MG63 (cell line): Measurements from ENCODE around the gene NTM. TPM values are rescaled to one million over a fixed set of nuclear protein-coding genes. Genes with fewer than 3 reads are reported as not detected.

Experiments used
- DNase-seq: peaks from one replicate; pipeline ENCODE4 v3.0.0-alpha.2; 2020
- H3K27me3 ChIP-seq: fragments of 250-450 bp; sonication (Bioruptor Pico); 2 replicates; pipeline ENCODE4 v1.5.1; 2020; ENCODE audit warnings: mild to moderate bottlenecking, moderate library complexity
- H3K36me3 ChIP-seq: fragments of 250-450 bp; sonication (Bioruptor Pico); 2 replicates; pipeline ENCODE4 v1.5.1; 2020; ENCODE audit warnings: mild to moderate bottlenecking, moderate library complexity
- H3K4me3 ChIP-seq: fragments of 250-450 bp; sonication (Bioruptor Pico); 2 replicates; pipeline ENCODE4 v1.5.1; 2020; ENCODE audit warnings: mild to moderate bottlenecking, moderate library complexity
- H3K9me3 ChIP-seq: fragments of 250-450 bp; sonication (Bioruptor Pico); 2 replicates; pipeline ENCODE4 v1.5.1; 2020; ENCODE audit warnings: mild to moderate bottlenecking, moderate library complexity
- total RNA-seq: library from RNA; depleted of rRNA; stranded (reverse); fragments of >200 nt; shearing (Covaris generic); gene quantifications from 2 replicates; pipeline ENCODE4 v1.2.3, GENCODE V29; 2014; ENCODE audit warnings: low replicate concordance

Gene NTM
- total RNA-seq, 1 experiment from 2014 or later: 4.0 TPM

DNA sequence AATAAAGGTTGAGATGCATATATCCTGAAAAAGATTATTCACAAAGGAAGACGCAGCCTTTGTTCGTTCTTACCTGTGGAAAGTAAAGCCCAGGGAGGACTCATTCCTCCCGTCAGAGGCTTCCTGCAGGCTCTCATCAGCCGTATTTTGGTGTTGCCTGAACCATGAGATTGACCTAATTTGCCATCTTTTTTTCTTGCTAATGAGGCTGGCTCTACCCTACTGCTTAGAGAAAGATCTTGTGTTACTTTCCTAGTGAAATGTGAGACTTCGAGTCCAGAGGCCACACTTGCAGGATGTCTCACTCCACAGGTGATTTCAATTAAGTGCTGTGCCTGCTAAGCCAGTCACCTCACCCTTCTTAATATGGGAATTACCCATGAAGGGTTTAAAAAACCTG is 269.9 kb downstream of the NTM start:
- Histone ChIP-seq H3K4me3 (no peak overlapping the region), H3K27me3 (no peaks in the 10 kb centered on the region), H3K9me3 (no peaks in the 10 kb centered on the region), H3K36me3 (no peaks in the 10 kb centered on the region)
- no peak for DNase-seq

GRCh38 chr11:131642756-131643531 is 272.5 kb downstream of the NTM start:
- H3K36me3 ChIP-seq: no peaks in the 10 kb centered on the region
- H3K4me3 ChIP-seq: no peak overlapping the region
- H3K27me3 ChIP-seq: no peaks in the 10 kb centered on the region
- no peak for DNase-seq
- H3K9me3 ChIP-seq: no peaks in the 10 kb centered on the region

- H3K27me3 ChIP-seq: no peaks in the 10 kb centered on the region
- no peak overlapping the region for H3K4me3 ChIP-seq
- DNase-seq: no peak
- H3K9me3 ChIP-seq: no peaks in the 10 kb centered on the region
- no peaks in the 10 kb centered on the region for H3K36me3 ChIP-seq
Observed at GRCh38 chr11:131644204-131644795, 273.9 kb downstream of the NTM start.

GRCh38 chr11:131645237-131645636 is 274.8 kb downstream of the NTM start:
- no peak for DNase-seq
- Histone ChIP-seq H3K27me3 (no peaks in the 10 kb centered on the region), H3K4me3 (no peak overlapping the region), H3K9me3 (no peaks in the 10 kb centered on the region), H3K36me3 (no peaks in the 10 kb centered on the region)

GRCh38 chr11:131649856-131650255 is 279.4 kb downstream of the NTM start:
- no peaks in the 10 kb centered on the region for H3K36me3 ChIP-seq
- no peak for DNase-seq
- H3K4me3 ChIP-seq: no peak overlapping the region
- H3K9me3 ChIP-seq: no peaks in the 10 kb centered on the region
- no peaks in the 10 kb centered on the region for H3K27me3 ChIP-seq

- Histone ChIP-seq H3K4me3 (no peak overlapping the region), H3K36me3 (no peaks in the 10 kb centered on the region), H3K9me3 (no peaks in the 10 kb centered on the region), H3K27me3 (no peaks in the 10 kb centered on the region)
- no peak for DNase-seq
Observed at GRCh38 chr11:131652231-131652630, 281.8 kb downstream of the NTM start.

DNA sequence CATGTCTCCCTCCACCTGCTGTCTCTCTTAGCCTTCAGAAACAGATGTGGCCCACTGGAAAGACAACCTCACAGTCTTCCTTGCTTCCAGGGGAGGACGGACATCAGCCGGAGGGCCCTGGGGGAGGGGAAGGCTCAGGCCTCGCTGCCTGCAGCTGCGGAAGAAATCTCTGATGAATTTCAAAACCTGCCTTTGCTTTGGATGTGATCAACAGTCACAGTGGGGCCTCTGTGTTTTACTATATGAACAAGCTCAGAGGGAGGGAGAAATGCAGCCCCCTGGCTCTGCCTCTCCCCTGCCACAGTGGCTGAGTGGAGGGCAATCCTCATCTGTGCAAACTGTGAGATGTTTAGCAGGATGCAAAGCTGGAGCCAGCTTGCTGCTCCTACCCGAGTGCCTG is 282.8 kb downstream of the NTM start:
- H3K9me3 ChIP-seq: no peaks in the 10 kb centered on the region
- H3K36me3 ChIP-seq: no peaks in the 10 kb centered on the region
- H3K4me3 ChIP-seq: no peak overlapping the region
- H3K27me3 ChIP-seq: no peaks in the 10 kb centered on the region
- DNase-seq: no peak

DNA sequence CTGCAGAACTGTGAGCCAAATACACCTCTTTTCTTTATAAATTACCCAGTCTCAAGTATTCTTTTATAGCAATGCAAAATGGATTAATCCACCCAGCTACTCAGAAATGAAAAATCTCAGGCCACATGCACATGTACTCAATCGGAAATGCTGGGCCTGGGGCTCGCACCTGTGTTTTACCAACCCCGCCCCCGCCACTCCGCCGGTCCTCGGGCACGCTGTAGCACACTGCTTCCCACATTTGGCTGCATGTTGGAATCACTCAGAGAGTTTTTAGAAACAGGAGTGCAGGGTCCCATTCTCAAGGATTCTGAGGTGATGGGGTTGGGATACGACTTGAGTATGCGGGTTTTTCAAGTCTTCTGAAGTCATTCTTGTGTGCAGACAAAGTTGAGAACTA is 284.4 kb downstream of the NTM start:
- no peak for DNase-seq
- Histone ChIP-seq H3K4me3 (no peak overlapping the region), H3K27me3 (no peaks in the 10 kb centered on the region), H3K9me3 (no peaks in the 10 kb centered on the region), H3K36me3 (no peaks in the 10 kb centered on the region)

DNA sequence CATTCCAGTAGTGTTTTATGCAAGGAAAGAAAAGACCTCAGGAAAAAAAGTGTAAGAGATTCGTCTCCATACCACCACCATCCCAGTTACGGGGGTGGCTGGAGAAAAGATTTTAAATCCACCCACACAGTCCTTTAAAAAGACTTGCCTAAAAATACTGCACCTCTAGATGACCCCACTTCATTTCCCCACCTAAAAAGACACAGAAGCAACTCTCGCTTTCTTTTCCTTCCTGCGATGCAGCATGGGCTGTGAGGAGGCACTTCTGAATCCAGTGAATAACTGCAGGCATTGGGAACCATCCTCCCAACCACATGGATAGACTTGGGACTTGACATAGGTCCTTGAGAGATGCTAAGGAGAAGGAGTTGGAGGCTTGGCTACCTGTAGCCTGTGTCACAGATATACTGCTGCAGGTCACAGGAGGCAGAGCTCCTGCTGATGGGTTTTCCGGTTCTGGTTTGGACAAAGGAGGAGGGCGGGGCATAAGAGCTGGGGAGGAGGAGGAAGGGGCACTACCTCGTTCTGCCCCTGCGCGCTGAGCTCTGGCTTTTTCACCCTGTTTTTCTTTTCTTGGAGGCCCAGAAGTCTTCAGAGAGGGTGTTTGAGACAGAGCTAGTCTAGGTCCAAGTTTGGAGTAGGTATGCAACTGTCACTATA is 285.9 kb downstream of the NTM start:
- Histone ChIP-seq H3K4me3 (no peak overlapping the region), H3K27me3 (no peaks in the 10 kb centered on the region), H3K36me3 (no peaks in the 10 kb centered on the region), H3K9me3 (no peaks in the 10 kb centered on the region)
- no peak for DNase-seq

GRCh38 chr11:131656839-131657211 is 286.4 kb downstream of the NTM start:
- Histone ChIP-seq H3K4me3 (no peak overlapping the region), H3K36me3 (no peaks in the 10 kb centered on the region), H3K9me3 (no peaks in the 10 kb centered on the region), H3K27me3 (no peaks in the 10 kb centered on the region)
- DNase-seq: no peak

DNA sequence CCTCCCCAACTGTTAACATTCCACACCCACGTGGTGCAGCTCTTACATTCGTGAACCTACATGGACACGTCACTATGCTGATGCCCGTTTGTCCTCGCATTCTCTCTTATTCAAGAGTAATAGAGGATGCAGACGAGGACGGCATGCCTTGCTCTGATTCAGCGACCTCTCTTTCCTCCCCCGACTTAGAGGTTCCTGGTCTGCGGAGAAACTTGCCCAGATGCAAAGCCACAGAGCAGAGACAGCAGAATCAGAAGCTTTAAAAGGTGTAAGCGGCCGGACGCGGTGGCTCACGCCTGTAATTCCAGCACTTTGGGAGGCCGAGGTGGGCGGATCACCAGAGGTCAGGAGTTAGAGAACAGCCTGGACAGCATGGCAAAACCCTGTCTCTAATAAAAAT is 288.0 kb downstream of the NTM start:
- DNase-seq: no peak
- no peaks in the 10 kb centered on the region for H3K27me3 ChIP-seq
- H3K4me3 ChIP-seq: no peak overlapping the region
- no peaks in the 10 kb centered on the region for H3K36me3 ChIP-seq
- no peaks in the 10 kb centered on the region for H3K9me3 ChIP-seq

DNA sequence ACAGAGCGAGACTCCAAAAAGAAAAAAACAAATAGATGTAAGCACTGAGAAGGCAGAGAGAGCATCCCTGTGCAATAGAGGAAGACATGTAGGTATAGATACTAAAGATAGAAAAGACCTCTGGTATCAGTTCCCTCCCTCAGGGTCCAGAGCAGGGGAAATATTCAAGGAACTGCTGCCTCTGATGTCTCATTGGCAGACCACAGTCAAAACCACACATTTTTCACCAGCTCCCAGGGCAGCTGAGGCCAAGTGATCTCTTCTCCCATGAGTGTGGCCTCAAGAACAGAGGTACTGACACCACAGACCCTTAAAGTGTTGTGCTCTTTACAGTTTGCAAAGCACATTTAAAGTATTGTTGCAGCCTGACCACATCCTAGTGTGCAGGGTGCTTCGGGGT is 288.5 kb downstream of the NTM start:
- DNase-seq: no peak
- H3K27me3 ChIP-seq: no peaks in the 10 kb centered on the region
- H3K36me3 ChIP-seq: no peaks in the 10 kb centered on the region
- no peak overlapping the region for H3K4me3 ChIP-seq
- H3K9me3 ChIP-seq: no peaks in the 10 kb centered on the region

DNA sequence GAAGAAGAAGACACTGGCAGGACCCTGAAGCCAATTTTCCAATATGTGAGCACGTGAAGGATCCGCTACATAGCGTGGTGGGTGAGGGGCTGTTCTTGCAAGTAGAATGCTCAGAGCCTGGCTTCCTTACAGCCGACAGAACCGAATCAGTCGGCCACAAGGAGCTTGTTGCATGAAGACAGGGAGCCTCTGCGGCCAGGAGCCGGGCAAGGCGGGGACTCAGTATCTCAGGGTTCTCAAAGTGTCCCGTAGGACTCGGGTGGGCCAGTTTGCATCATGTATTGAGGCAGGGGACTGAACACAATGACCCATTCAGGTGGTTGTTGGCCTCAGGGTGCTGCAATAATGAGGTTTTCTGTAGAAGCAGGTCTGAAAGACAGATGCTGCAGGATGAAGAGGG is 289.5 kb downstream of the NTM start:
- H3K4me3 ChIP-seq: no peak overlapping the region
- no peaks in the 10 kb centered on the region for H3K9me3 ChIP-seq
- DNase-seq: no peak
- no peaks in the 10 kb centered on the region for H3K27me3 ChIP-seq
- no peaks in the 10 kb centered on the region for H3K36me3 ChIP-seq

DNA sequence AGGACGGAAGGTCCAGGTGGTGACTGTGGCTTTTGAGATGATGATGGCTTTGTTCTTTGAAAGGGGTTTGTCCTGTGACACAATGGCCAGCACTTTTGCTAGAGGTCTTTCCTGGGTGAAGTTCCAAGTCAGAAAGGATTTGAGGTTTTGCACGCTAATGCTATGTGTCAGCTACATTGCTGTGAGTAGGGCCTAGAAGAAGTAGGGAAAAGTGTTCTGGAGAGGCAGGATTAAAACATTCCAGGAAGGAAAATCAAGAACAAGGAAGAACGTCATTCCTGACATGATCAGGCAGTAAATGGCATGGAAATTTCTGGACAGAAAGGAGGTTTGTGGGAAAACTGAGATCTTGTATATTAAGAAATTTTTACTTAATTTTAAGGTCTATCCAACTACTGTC is 290.7 kb downstream of the NTM start:
- Histone ChIP-seq H3K4me3 (no peak overlapping the region), H3K27me3 (no peaks in the 10 kb centered on the region), H3K9me3 (no peaks in the 10 kb centered on the region), H3K36me3 (no peaks in the 10 kb centered on the region)
- DNase-seq: no peak

DNA sequence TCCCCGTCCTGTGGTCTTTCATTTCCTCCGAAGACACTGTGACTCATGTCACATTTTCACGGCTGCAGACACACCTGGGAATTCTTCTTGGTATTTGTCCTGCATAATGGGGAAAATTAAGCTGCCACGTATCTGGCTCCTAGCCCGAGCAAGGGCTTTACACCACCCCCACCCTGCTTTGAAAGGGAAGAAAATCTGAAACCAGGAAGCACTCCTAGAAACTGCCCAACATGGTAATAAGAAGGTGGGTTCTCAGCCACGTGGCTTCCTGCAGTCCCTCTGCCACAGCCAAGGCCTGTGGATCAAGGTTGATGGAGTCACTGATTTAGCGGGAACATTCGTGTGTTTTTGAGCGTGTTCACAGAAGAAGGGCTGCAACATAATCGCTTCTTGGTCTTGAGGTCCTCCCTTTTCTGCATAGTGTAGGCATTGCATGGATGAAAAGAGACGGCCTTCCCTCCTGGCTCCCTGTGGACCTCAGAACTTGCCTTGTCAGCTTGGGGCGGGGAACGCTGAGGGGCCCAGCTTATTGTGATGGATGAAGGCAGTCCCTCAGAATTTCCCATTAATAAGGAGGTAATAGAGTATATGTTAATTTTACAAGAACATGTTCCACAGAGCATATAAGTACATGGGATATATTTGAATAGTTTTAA is 292.0 kb downstream of the NTM start:
- DNase-seq: no peak
- Histone ChIP-seq H3K36me3 (no peaks in the 10 kb centered on the region), H3K9me3 (no peaks in the 10 kb centered on the region), H3K4me3 (no peak overlapping the region), H3K27me3 (no peaks in the 10 kb centered on the region)

DNA sequence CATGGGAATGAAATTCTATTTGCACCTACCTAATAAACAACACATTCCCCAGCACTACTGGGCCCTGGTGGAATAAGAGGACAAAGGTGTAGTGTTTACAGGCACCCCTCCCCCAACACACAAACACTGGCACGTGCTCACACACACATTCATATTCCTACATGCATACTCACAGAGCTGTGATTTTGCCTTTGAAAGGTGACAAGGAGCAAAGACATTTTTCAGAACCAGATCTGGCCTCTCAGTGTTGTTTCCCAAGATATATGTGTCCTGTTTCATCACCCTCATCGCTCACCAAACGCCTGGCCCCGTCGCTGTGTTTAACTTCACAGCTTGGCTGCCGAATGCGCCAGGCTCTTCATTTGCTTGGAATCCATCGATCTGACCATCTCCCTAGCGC is 292.6 kb downstream of the NTM start:
- Histone ChIP-seq H3K36me3 (no peaks in the 10 kb centered on the region), H3K4me3 (no peak overlapping the region), H3K27me3 (no peaks in the 10 kb centered on the region), H3K9me3 (no peaks in the 10 kb centered on the region)
- no peak for DNase-seq

GRCh38 chr11:131663405-131664200 is 293.2 kb downstream of the NTM start:
- Histone ChIP-seq H3K9me3 (no peaks in the 10 kb centered on the region), H3K4me3 (no peak overlapping the region)
- no peak for DNase-seq

More at GRCh38 chr11:131663405-131664200, 293.2 kb downstream of the NTM start:
- no peaks in the 10 kb centered on the region for H3K36me3 ChIP-seq
- no peaks in the 10 kb centered on the region for H3K27me3 ChIP-seq
